HG03460 (cell line): ENCODE measurements around the gene PRR11.
"Not testable (repeated sequence)": the region's sequence is repeated elsewhere in the genome, so short reads cannot be mapped to it uniquely, and the experiment has no call there.

Experiments
- ATAC-seq: cut with Tn5 transposase; IDR thresholded peaks from one replicate; pipeline ENCODE4 v1.9.1; 2021; ENCODE audit not compliant: unreplicated experiment

The PRR11 gene

DNA sequence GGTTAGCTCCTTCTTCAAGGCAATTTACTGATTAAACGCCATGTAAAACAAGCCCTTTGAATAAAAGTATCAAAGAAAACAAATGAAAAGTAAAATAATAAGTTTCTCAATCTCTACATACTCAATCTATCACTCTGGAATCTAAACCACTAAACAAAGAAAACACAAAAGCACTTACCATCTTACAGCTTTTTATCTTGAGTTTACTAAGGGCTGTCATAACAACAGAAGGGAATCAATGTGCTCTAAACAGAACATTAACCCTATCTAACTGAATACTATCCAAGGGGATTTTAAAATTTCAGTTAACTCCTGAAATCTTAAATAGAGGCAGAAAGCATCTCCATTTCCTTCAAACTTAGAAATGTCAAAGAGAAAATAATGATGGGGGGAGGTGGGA lies 4.0 kb upstream of the PRR11 start:
- ATAC-seq: no peak

DNA sequence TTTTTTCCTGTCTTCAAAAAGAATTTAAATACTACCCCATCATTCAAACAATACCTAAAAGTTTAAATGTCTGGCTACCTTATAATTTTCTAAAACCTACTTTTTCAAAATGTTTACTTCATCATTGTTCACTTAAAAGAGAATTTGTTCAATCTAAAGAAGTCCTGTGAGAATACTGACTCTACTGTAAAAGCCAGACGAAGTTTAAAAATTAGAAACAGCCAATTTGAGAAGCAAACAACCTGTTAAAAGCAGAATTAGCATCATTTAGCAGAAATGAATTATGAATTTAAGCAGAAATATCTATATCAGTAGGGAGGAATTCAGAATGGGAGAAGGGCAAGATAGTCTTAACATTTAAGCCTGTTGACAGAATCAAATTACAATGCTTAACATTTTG lies 2.6 kb upstream of the PRR11 start:
- no peak for ATAC-seq

DNA sequence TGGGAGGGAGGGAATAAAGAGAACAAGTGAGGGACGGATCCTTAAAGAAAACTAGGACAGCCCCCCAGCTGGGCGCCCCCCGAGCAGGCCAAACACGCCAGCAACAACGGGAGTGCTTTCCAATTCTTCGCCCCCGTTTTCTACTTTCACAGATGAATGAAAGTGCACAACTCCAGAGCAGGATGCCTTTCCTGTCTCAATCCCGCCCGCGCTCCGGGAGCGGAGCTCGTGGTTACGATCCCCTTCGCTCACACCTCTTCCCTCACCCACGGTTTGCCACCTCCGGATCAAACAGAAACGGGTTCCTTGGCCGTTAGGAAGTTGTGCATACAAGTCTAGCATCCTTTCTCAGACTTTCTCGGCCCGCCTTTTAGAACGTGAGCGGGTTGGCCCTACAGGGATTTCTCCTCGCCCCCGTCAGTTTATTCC lies 1.2 kb upstream of the PRR11 start:
- ATAC-seq: no peak

DNA sequence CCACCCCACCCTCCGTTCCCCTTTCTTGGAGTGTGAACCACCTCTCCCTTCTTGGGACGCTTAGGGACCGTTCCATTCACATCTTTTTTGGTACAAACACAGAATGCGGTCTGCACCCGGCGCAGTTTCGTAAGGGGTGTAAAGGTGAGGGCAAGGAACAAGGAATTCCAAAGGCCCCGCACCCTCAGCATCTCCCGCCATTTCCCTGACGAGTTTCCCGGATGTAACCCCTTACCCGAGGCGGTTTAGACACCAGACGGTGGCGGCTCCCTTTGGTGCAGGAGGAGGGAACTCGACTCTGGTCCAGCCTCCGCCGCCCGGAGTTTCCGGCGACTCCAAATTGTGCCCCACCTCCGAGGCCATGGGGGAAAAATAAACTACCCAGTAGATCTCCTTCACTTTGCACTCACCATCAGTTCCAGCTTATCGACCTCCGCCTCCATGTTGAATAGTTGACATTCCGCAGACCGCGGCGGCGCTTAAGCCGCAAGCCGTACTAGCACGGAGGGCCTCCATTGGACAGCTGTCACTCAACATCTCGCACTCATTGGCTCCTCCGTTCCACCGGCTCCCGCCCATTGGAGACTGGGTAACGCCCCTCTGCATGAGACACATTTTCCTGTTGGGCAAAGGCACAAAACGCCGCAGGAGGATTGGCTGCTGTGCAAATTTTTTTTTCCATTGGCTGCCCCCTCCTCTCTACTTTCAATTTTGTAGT lies 666 bp upstream of the PRR11 start, which contains the start of gene SKA2:
Gene SKA2, minus strand, starts transcription at position 466 of the 718 bp plus-strand sequence. Its CDS starts 23 bp downstream, at position 443.
- ATAC-seq: peak; percentile 78

DNA sequence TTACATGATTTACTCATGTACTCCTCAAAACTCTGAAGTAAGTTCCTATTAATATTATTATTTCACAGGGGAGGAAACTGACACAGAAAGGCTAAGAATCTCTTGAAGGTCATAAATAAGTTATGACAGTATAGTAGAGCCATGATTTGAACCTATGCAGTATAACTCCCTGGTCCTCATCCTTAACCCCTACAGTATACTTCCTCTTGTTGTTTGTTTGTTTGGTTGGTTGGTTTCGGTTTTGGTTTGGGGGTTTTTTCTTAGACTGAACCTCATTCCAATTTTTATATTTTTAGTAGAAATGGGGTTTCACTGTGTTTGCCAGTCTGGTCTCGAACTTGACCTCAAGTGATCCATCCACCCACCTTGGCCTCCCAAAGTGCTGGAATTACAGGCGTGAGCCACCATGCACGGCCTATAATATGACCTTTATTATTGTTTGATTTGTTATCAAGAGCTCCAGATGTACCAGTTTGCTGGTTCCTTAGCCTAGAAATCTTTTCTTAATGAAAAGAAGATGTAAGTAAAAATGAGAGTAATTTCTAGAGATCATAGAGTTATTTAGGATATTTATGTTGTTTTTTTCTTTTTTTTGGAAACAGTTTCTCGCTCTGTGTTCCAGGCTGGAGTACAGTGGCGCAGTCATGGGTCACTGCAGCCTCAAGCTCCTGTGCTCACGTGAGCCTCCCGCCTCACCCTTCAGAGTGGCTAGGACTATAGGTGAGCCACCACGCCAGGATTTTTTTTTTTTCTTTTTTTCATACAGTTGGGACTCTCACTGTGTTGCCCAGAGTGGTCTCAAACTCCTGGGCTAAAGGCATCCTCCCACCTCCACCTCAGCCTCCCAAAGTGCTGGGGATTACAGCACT lies 4.8 kb downstream of the PRR11 start:
- ATAC-seq: no peak

DNA sequence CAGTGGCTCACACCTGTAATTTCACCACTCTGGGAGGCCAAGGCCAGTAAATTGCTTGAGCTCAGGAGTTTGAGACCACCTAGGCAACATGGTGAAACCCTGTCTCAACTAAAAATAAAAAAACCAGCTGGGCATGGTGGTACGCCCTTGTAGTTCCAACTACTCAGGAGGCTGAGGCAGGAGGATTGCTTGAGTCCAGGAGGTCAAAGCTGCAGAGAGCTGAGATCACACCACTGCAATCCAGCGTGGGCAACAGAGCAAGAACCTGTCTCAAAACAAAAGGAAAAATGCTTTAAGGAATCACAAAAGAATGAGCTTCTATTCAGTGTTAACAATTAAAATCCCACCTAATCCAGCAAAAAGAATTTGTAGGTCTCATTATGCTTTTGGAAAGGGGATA lies 5.9 kb downstream of the PRR11 start:
- no peak for ATAC-seq

DNA sequence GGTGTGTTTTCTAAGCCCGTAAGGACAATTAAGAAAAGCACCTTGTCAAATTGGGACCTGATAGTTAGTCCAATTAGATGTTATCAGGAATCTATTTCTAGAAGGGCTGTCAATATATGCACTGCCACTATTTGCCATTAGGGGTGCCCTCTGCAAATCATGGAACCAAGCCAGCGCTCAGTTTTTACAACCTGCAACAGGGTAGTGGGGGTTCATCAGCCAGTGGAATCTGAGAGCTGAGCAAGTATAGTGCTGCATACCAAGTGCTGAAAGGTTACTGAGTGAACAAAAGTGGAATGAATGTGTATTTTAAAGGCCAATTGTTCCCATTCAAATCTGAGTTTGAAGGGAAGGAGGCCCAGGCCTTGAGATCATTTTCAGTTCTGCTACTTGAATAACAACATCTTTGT lies 10.4 kb downstream of the PRR11 start:
- peak; percentile 56 for ATAC-seq

DNA sequence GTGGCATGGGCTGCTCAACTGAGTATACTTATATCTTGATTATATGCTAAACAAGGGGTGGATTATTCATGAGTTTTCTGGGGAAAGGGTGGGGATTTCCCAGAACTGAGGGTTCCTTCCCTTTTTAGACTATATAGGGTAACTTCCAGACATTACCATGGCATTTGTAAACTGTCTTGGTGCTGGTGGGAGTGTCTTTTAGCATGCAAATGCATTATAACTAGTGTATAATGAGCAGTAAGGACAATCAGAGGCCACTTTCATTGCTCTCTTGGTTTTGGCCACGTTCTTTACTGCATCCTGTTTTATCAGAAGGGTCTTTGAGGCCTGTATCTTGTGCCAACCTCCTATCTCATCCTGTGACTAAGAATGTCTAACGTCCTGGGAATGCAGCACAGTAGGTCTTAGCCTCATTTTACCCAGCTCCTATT lies 12.0 kb downstream of the PRR11 start:
- ATAC-seq: no peak

DNA sequence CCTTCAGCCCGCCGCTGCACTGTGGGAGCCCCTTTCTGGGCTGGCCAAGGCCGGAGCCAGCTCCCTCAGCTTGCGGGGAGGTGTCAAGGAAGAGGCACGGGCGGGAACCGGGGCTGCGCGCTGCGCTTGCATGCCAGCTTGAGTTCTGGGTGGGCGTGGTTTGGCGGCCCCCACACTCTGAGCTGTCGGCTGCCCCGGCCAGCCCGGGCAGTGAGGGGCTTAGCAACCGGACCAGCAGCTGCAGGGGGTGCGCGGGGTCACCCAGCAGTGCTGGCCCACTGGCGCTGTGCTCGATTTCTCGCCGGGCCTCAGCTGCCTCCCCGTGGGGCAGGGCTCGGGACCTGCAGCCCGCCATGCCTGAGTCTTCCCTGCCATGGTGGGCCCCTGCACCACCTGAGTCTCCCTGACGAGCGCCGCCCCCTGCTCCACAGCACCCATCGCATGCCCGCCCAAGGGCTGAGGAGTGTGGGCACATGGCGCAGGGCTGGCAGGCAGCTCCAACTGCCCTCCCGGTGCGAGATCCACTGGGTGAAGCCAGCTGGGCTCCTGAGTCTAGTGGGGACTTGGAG lies 17.0 kb downstream of the PRR11 start:
- ATAC-seq: no peak

DNA sequence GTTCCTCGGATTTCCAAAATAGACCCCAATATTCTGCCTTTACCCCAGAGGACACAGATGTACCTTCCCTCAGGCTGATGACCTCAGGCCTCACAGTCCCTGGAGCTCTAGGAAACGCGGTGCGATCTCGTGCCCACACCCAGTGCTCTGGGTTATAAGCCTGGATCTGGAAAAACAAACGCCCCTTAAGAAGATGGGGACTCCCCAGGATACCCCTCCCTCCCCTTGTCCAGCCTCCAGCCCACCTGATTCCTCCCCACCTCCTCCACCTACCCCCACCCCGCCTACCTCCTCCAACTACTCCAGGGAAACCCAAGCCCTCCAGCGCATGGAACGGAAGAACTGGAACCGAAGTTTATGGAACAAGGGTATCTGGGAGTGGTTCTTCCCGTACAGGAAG lies 19.1 kb downstream of the PRR11 start:
- ATAC-seq: no peak

DNA sequence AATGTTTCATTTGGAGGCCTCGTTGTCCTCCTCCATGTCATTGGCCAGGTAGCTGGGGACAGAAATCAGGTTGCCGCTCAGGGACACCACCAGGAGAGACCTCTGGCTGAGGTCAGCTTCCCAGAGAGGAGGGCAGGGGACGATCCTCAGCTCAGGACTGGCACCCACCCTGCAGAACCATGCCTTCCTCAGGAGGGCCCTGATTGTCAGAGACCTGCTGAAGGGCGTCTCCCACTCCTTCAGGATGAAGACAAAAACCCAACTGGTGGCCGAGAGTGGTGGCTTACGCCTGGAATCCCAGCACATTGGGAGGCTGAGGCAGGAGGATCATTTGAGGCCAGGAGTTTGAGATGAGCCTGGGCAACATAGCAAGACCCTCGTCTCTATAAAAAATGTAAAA lies 19.5 kb downstream of the PRR11 start:
- ATAC-seq: no peak

DNA sequence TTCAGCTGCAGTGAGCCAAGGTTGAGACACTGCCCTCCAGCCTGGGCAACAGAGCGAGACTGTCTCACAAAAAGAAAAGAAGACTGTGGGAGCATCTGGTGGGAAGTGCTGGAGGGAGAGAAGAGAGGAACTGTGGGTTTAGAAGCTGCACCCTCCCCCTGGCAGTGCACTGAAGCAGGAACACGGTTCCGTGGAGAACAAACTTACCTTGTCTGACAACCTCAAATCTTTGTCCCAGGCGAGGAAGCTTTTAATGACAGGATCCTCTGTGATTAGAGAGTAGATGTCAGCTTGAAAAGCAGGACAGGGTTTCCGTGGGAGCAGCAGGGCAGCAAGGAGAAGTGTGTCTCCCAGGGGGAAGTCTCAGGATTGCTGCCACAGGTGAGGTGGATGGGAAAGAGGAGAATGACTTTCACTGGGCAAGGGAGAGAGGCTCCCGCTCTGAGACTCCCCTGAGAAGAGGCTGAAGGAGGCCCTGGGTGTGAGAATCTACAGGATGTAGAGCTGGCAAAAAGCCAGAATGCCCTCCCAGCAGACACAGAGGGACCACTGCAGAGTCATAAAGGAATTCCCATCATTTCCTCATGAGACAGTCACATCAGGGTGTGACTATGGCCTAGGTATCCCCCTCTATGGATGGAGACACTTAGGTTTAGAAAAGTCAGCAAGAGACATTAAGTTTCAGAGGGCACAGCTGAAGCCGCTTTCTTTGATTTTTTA lies 22.9 kb downstream of the PRR11 start:
- ATAC-seq: no peak

DNA sequence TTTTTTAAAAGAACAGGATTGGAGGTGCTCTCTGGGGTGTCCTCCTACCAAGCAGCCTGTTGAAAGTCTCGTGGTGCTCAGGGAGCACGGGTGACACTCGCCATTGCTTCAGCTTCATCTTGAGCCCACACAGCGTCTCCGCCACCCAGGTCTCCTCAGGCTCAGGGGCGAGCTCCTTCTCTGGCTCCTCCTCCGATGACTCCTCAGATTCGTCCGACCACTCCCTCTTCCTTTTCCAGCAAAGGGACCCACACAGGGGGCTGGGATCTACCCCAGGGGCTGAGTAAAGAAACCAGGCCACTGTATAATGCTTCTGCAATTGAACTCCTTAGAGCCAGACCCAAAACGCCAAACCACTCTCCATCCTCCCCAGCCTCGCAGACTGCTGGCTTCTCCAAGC lies 24.1 kb downstream of the PRR11 start:
- ATAC-seq: not testable (repeated sequence)

DNA sequence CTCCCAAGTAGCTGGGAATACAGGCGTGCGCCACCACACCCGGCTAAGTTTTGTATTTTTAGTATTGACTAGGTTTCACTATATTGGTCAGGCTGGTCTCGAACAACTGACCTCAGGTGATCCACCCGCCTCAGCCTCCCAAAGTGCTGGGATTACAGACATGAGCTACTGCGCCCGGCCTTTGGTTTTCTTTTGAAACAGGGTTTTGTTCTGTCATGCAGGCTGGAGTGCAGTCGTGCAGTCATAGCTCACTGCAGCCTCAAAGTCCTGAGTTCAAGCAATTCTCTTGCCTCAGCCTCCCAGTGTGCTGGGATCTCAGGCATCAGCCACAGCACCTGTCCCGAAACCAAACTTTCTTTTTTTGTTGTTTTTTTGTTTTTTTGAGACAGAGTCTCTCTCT lies 25.1 kb downstream of the PRR11 start:
- no peak for ATAC-seq

DNA sequence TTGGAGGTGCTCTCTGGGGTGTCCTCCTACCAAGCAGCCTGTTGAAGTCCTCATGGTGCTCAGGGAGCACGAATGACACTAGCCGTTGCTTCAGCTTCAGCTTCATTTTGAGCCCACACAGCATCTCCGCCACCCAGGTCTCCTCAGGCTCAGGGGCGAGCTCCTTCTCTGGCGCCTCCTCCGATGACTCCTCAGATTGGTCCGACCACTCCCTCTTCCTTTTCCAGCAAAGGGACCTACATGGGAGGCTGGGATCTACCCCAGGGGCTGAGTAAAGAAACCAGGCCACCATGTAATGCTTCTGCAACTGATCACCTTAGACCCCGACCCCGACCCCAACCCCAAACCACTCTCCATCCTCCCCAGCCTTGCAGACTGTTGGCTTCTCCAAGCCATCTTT lies 25.9 kb downstream of the PRR11 start:
- ATAC-seq: no peak

DNA sequence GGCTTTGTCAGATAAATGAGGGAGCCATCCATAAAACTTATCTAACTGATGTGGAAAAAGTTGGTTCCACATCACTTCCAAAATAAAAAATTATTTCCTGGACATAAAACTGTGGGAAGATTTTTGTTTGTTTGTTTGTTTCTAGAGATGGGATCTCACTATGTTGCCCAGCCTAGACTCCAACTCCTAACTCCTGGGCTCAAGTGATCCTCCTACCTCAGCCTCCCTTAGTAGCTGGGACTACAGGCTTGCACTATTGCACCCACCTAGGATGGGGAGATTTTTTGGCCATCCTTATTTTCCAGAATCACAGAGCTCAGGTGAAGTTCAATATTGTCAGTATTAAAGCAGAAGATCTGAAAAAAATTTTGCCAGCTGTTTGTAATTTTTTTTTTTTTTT lies 30.5 kb downstream of the PRR11 start:
- no peak for ATAC-seq

DNA sequence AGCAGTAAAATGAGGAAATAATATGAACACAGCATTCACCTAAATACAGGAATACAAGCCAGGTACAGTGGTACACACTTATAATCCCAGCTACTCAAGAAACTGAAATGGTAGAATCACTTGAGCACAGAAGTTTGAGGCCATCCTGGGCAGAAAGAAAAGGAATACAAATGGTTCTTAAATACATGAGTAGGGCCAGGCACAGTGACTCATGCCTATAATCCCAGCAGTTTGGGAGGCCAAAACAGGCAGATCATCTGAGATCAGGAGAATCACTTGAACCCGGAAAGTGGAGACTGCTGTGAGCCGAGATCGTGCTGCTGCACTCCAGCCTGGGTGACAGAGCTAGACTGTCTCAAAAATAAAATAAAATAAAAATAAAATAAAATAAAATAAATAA lies 31.3 kb downstream of the PRR11 start:
- ATAC-seq: no peak

DNA sequence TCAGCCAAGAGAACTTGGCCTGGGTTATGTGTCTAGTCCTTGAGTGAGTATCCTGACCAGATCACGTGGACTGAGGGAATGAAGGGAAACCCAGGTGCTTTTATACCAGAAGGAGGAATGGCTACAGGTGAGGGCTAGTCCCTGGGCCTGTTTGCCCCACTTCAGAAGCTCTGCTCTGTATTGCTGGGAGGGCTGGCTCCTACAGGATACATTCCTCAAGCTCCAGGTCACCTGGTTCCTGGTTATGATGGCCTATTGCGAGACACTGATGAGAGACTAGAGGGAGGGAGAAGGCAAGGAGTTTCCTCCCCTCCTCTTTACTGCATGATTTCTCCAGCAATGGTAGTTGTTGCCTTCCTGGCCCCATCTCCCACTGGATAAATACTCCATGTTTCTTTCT lies 35.3 kb downstream of the PRR11 start:
- ATAC-seq: no peak

DNA sequence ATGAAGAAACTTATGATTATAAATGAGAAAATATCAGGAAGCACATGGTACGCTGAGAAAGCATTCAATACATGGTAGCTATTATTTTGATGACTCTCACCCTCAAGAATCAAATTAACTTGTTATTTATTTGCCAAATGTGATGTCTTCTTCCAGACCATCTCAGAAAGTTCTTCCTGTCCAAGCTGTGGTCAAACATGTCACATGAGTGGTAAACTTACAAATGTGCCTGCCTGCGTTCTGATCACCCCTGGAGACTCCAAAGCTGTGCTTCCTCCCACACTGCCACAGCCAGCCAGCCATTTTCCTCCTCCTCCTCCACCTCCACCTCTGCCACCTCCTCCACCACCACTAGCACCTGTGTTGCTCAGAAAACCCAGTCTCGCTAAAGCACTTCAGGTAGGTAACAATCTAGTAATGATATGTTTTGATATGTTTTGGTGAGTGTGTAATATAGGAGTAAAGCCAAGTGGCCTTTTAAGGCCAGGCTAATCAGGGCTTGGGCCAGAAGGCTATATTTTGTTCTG lies 37.9 kb downstream of the PRR11 start:
- no peak for ATAC-seq

DNA sequence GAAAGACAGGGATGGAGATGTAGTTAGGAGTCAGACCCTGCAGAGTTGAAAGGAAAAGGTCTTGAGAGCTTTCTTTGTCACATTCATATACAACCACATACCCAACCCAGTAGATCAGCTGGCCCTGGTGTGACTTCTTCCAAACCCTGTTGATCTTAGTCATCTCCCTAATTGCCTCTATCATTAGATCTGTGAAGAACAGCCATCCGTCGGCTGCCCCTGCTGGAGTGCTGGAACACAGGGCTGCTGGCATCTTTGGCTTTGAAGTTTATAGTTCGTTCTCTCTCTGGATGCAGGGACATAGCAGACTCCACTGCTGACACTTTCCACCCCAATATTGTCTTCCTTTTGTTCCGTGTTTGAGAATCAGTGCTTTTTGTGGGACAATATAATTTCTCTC lies 43.9 kb downstream of the PRR11 start:
- ATAC-seq: no peak

DNA sequence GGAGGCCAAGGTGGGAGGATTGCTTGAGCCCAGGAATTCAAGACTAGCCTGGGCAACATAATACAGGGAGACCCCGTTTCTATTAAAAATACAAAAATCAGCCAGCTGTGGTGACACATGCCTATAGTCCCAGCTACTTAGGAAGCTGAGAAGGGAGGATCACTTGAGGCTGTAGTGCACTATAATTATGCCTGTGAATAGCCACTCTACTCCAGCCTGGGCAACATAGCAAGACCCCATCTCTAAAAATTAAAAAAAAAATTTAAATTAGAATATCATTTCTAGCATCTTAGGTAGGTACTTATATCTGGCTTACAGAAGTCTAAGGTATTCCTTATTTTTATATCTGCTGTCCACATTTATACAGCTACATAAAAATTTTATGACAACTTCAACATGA lies 46.8 kb downstream of the PRR11 start:
- no peak for ATAC-seq
